GM18867 (cell line): ENCODE results near the gene NUPR2.
A peak's percentile ranks its signal among the peaks of the same experiment; 100 is the strongest.
"Not testable (repeated sequence)": the region's sequence is repeated elsewhere in the genome, so short reads cannot be mapped to it uniquely, and the experiment has no call there.

Experiments used
- ATAC-seq: cut with Tn5 transposase; IDR thresholded peaks from one replicate; pipeline ENCODE4 v1.9.1; 2021; ENCODE audit warnings: mild to moderate bottlenecking, moderate library complexity; ENCODE audit not compliant: unreplicated experiment

Gene NUPR2

GRCh38 chr7:56115852-56116538 lies at the start of gene NUPR2:
TSS of gene NUPR2 (minus strand) at chr7:56116417. CDS start at chr7:56116314, 103 bp downstream.
- no peak for ATAC-seq

- no peak for ATAC-seq
Observed at GRCh38 chr7:56157238-56157790, 41.1 kb upstream of the NUPR2 start.

- not testable (repeated sequence) for ATAC-seq
Observed at GRCh38 chr7:56131062-56131461, 14.8 kb upstream of the NUPR2 start.

GRCh38 chr7:56127241-56127975 lies 11.2 kb upstream of the NUPR2 start:
- ATAC-seq, result no peak

GRCh38 chr7:56125831-56126230 lies 9.6 kb upstream of the NUPR2 start:
- ATAC-seq, result no peak

- ATAC-seq, result no peak
Observed at GRCh38 chr7:56124981-56125380, 8.8 kb upstream of the NUPR2 start.

GRCh38 chr7:56121440-56121839 lies 5.2 kb upstream of the NUPR2 start:
- ATAC-seq, result no peak

GRCh38 chr7:56112244-56112643 lies 4.0 kb downstream of the NUPR2 start:
- ATAC-seq, result not testable (repeated sequence)

- ATAC-seq, result no peak
Observed at GRCh38 chr7:56110611-56111010, 5.6 kb downstream of the NUPR2 start.

GRCh38 chr7:56107954-56108258 lies 8.3 kb downstream of the NUPR2 start:
- ATAC-seq, result no peak

- ATAC-seq, result peak; percentile 99
Observed at GRCh38 chr7:56106108-56107073, 9.8 kb downstream of the NUPR2 start, which contains the start of gene CHCHD2. TSS of gene CHCHD2 (minus strand) at chr7:56106476. CDS start at chr7:56106413, 63 bp downstream.

GRCh38 chr7:56105508-56105907 lies 10.7 kb downstream of the NUPR2 start:
- peak; percentile 21 for ATAC-seq

- ATAC-seq, result not testable (repeated sequence)
Observed at GRCh38 chr7:56104138-56104537, 12.1 kb downstream of the NUPR2 start.

GRCh38 chr7:56099653-56100052 lies 16.6 kb downstream of the NUPR2 start:
- ATAC-seq, result no peak

- not testable (repeated sequence) for ATAC-seq
Observed at GRCh38 chr7:56098187-56099008, 17.8 kb downstream of the NUPR2 start.

GRCh38 chr7:56097700-56098099 lies 18.5 kb downstream of the NUPR2 start:
- no peak for ATAC-seq

- no peak for ATAC-seq
Observed at GRCh38 chr7:56092789-56093531, 23.3 kb downstream of the NUPR2 start, which contains the start of gene PHKG1. TSS of gene PHKG1 (minus strand) at chr7:56092952. CDS start at chr7:56088941, 4,011 bp downstream.

- ATAC-seq, result not testable (repeated sequence)
Observed at GRCh38 chr7:56092388-56092787, 23.8 kb downstream of the NUPR2 start.

- ATAC-seq, result no peak
Observed at GRCh38 chr7:56091591-56091990, 24.6 kb downstream of the NUPR2 start.
